Measurements from ENCODE around the gene TEAD1.
"Not testable (repeated sequence)": the region's sequence is repeated elsewhere in the genome, so short reads cannot be mapped to it uniquely, and the experiment has no call there.

The TEAD1 gene

DNA sequence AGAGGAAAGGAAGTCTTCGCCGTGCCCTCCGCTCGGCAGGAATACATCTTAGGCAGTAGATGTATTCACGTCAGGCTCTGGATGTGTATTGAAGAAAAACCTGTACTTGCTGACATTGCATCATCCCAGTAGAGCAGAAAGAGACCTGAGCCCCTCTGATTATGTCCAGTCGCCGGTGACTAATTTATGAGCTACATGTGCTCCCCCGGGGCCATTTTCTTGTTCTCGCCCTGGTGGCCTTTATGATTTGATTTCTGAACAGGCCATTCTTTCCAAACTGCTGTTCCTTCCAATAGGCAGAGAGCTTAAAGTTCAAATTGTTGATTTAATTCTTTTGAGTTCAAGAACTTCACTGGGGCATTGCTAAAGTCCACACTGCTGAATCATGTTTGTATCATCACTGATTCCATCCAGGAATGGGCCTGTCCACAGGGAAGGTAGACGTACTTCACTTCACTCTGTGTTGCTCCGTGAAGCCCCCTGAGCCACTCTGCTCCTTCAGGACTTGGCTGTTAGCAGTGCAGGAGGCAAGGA lies 197.6 kb downstream of the TEAD1 start:
- TF ChIP-seq ZNF274 (IDR thresholded peaks at IDR 0.05; ENCODE audit: low read depth, low read length), result no peak

DNA sequence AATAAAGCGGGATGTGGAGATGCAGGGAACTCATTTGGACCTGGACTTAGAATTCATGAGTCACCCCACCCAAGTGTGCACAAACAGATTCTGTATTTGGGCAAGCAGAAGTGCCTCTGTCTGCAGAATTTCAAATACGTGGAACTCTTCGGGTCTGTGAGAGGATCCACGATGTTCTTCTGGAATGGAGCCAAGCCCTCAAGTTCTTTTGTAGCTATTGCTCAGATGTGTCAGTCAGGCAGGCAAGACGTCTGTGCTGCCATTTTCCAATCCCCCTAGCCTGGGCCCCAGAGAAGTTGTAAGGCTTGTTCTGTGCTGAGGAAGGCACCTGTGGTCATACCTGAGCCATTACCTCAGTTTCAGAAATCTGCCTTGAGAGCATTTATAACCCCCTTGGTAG lies 202.1 kb downstream of the TEAD1 start:
- TF ChIP-seq ZNF274 (IDR thresholded peaks at IDR 0.05; ENCODE audit: low read depth, low read length), result no peak
- H3K4me3 ChIP-seq (ENCODE audit: low read length), result no peak overlapping the region

More for the DNA sequence above, 197.6 kb downstream of the TEAD1 start:
- no peak overlapping the region for H3K4me3 ChIP-seq (ENCODE audit: low read length)

DNA sequence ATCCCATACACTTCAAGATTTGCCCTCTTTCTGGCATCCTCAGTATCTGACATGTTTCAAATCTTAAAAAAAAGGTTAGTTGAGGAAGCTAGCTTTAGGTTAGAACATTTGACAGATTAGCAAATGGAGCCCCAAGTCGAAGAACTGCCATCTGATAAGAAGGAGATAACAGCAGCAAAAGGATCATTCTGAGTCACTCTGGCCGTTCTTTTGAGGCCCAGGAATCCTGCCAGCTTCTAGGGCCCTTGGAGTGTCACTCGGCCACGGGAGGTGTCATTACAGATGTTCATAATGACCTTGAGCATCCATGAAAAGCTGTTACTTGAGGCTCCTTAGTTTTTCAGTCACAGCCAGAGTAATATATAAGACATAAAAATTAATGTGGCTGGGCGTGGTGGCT lies 202.8 kb downstream of the TEAD1 start:
- H3K4me3 ChIP-seq (ENCODE audit: low read length), result no peak overlapping the region
- TF ChIP-seq ZNF274 (IDR thresholded peaks at IDR 0.05; ENCODE audit: low read depth, low read length), result no peak

DNA sequence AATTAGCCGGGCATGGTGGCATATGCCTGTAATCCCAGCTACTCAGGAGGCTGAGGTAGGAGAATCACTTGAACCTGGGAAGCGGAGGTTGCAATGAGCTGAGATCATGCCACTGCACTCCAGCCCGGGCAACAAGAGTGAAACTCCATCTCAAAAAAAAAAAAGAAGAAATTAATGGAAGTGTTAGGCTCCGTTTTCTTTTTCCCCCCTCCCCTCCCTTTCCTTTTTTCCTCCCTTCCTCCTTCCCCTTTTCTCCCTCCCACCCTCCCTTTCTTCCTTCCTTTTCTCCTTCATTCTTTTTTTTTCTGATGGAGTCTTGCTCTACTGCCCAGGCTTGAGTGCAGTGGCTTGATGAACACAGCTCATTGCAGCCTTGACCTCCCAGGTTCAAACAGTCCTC lies 203.3 kb downstream of the TEAD1 start:
- not testable (repeated sequence) for H3K4me3 ChIP-seq (ENCODE audit: low read length)

DNA sequence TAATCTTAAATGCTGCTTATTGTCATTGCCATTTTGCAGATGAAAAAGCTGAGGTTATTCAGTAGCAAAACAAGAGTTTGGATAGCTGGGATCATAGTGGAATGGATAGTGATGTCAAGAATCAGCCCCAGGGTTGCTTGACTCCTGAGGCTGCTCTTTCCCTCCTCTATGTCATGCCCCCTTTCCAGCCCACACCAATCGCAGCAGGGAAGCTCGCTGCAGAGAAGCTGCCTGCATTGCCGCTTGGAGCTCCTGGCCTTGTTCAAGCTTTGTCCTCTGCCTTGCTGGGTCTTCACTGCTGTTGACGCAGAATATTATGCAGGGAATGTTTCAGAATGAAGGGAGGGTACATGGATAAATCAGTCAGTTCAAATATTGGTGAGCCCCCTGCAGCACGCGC lies 206.1 kb downstream of the TEAD1 start:
- no peak overlapping the region for H3K4me3 ChIP-seq (ENCODE audit: low read length)
- TF ChIP-seq ZNF274 (IDR thresholded peaks at IDR 0.05; ENCODE audit: low read depth, low read length), result no peak

DNA sequence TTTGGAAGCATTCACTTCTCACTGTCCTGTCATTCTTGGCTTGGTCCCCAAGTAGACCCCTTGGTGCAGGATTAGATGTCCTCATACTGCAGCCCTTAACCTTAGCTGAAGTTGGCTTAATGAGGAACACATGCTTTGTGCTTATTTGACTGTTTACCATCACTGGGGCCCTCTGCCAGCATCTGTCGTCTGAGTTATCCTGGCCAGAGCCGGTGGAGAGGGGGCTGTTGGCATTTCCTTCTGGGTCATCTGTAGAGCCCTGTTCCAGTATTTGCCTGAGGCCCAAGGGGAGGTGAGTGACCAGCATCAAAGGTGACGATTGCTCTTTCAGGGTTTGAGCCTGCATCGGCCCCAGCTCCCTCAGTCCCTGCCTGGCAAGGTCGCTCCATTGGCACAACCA lies 208.4 kb downstream of the TEAD1 start:
- no peak for TF ChIP-seq ZNF274 (IDR thresholded peaks at IDR 0.05; ENCODE audit: low read depth, low read length)
- H3K4me3 ChIP-seq (ENCODE audit: low read length), result no peak overlapping the region

DNA sequence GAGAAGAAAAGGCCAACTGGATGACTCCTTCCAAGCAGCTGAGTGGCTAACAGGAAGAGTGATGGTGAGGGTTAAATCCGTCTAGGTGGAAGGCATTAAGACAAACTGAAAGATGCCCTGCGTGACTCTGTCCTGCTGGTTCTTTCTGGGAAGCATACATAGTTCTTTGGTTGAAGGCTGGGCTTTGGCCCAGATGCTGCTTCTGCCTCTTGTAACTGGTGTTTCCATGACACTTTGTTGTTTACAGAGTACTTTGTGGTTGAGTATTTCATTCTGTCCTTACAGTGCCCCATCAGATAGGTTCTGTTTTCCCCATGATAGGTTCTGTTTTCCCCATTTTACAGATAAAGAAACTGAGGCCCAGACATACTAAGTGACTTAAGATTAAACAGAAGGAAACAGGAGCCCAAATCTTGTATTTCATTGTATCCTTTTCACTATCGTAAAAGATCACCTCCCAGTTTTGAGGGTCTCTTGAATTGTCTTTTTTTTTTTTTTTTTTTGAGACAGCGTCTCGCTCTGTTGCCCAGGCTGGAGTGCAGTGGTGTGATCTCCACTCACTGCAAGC lies 210.6 kb downstream of the TEAD1 start:
- TF ChIP-seq ZNF274 (IDR thresholded peaks at IDR 0.05; ENCODE audit: low read depth, low read length), result no peak
- no peak overlapping the region for H3K4me3 ChIP-seq (ENCODE audit: low read length)

DNA sequence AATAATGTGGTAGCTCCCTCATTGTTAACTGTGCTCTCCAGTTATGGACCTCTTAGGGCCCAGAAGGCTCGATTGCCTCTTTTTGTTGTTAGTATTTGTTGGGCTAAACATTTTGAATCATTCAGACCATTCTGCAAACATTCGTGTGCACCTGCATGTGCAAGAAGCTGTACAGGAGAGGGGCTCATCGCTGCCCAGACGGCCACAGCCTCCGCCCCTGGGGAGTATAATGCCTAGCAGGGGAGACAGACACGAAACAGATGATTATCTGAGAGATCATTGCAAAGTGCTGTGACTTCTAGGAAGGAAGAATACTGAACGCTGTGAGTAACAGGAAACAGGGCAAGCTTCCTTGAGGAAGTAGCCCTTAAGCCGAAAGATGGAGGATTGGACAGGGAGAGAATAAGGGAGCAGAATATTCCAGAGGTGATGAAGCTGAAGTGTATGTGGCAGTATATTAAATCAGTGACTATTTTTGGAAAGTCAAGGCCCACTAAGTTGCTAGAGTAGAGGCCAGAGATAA lies 211.6 kb downstream of the TEAD1 start:
- TF ChIP-seq ZNF274 (IDR thresholded peaks at IDR 0.05; ENCODE audit: low read depth, low read length), result no peak
- no peak overlapping the region for H3K4me3 ChIP-seq (ENCODE audit: low read length)

DNA sequence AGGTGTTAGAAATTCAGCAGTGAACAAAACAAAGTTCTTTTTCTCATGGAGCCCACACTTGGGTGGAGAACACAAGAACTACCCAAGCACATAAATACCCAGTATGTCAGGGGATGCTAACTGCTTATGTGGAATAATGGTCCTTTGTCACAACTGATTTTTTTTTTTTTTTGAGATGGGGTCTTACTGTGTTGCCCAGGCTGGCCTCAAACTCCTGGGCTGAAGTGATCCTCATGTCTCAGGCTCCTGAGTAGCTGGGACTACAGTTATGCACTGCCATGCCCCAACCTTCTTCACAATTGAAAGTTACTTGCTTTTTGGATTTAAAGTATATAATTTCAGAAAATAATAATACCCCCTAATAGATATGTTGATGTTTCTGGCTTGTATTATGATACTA lies 212.3 kb downstream of the TEAD1 start:
- TF ChIP-seq ZNF274 (IDR thresholded peaks at IDR 0.05; ENCODE audit: low read depth, low read length), result no peak
- no peak overlapping the region for H3K4me3 ChIP-seq (ENCODE audit: low read length)

DNA sequence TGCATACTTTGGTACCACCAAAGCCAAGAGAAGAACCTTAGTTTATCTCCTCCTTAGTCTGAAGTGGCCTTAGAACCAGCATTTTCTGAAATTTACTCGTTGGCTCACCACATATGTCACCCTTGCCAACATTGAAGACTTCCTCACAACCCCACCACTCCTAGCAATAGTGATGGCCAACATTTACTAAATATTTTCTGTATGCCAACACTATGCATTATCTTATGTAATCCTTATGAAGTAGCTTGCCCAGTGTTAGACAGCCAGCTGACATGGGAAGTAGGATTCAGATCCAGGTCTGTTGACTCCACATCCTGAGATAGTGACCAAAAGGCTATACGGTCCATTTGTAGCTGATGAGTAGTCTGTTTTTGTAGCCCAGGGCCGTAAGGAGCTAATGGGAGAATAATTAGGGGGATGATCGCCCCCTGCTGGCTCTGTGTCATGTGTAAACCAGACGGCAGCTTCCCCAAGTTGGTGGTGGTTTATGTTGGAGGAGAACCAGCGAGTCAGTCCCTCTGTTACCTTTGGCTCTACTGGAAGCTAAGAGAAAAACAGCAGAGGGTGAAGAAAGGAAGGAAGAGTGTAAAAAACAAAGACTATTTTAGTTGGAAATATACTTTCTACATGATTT lies 214.4 kb downstream of the TEAD1 start:
- TF ChIP-seq ZNF274 (IDR thresholded peaks at IDR 0.05; ENCODE audit: low read depth, low read length), result no peak
- no peak overlapping the region for H3K4me3 ChIP-seq (ENCODE audit: low read length)

DNA sequence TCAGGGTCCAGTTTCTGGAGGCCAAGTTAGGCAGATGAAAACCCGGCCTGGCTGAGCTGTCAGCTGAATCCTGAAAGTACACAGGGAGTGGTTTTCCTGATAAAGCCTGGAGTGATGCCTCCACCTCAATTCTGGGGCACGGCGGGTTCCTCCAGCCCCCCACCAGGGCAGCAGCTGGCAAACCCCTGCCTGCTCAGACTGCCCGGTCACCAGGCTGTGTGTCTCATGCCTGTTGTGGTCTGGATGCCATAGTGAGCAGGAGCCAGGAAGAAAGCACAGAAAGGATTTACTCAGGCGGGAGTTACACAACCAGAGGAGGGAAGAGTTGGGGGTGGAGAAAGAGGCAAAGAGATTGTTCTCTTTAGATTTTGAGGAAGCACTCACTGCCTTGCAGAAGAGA lies 215.0 kb downstream of the TEAD1 start:
- H3K4me3 ChIP-seq (ENCODE audit: low read length), result no peak overlapping the region
- no peak for TF ChIP-seq ZNF274 (IDR thresholded peaks at IDR 0.05; ENCODE audit: low read depth, low read length)

DNA sequence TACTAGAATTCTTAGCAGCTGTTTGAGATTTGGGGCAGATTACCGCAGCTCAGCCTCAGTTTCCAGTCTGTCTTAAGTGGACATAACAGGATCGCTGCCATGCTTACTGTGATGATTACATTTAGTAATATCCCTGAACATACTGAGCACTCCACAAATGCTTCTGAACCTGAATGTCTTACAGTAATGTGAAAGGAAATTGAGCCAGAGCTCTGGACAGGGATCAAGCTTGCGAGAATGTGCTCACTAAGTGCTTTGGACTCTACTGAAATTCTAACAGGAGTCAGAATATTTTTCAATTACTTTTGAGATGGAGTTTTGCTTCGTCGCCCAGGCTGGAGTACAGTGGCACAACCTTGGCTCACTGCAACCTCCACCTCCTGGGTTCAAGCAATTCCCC lies 216.3 kb downstream of the TEAD1 start:
- H3K4me3 ChIP-seq (ENCODE audit: low read length), result no peak overlapping the region
- no peak for TF ChIP-seq ZNF274 (IDR thresholded peaks at IDR 0.05; ENCODE audit: low read depth, low read length)

DNA sequence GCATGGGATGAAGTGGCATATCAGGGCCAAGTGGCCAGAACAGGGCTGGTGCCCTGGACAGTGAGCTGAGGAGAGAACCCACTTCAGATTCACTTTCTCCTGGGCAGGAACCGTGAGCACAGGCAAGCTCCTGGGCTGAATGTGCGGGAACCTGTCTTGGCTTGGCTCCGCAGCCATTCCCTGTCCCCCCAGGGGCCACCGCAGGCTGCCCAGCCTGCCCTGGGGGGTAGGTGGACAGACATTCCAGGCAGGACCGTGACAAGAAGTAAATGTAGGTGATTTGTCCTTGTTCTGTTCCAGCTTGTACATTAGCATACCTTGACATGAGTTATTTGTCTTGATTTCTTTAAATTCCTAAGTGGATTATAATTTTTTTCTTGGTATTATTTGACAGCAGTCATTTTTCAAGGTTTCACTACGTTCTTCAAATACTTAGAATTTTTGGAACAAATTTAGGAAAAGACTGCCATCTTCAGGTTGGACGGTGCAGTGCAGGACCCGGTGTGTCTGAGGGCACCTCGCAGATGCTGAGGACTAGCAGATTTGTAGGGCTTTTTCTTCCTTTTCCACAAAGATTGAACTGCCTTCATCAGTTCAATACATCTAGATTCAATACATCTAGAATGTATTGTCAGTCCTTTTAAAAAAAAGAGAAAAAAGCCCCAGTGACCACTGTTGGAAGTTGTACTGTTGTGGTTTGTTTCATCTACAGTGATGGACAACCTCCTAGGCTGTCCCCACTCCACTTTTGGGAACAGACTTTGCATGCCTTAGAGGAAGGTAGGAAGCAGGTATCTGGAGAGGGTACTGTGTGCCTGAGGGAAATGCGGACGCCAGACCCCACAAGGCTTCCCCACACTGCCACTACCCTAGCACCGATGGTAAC lies 219.8 kb downstream of the TEAD1 start:
- no peak for TF ChIP-seq ZNF274 (IDR thresholded peaks at IDR 0.05; ENCODE audit: low read depth, low read length)
- H3K4me3 ChIP-seq (ENCODE audit: low read length), result no peak overlapping the region

DNA sequence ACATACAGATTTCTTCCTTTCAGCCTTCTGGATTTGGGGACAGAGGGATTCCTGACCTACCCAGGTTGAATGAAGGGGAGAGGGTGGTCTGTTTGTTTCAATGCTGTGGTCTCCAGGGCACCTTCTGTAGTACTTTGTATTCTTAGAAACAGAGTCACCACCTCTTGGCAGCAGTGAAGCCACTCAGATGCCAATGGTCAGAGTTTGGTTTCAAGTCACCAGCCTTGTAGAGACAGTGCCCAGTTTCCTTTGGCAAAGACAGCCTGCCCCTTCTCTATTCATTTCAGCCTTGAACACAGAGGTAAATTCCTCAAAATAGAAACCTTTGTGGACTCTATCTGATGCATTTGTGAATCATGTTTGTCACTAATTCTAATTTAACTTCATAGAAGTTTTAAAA lies 223.2 kb downstream of the TEAD1 start:
- no peak for TF ChIP-seq ZNF274 (IDR thresholded peaks at IDR 0.05; ENCODE audit: low read depth, low read length)
- no peak overlapping the region for H3K4me3 ChIP-seq (ENCODE audit: low read length)

DNA sequence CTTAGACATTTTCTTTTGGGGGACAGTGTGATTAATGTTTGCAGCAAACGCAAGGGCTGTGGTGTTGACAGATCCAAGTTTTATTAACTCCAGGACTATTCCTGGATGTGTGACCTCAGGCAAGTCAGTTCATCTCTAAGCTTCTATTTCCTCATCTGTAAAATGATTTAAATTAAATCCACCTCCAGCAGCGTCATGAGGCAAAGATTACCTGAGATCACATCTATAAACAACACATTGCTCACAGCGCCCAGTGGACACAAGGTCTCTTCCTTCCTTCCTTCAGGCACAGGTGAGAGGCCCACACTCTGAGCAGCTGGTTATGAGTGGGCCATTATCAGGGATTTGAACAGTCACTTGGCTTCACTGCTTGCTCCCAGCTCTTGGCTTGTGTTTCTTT lies 223.6 kb downstream of the TEAD1 start:
- no peak overlapping the region for H3K4me3 ChIP-seq (ENCODE audit: low read length)
- no peak for TF ChIP-seq ZNF274 (IDR thresholded peaks at IDR 0.05; ENCODE audit: low read depth, low read length)
